Central memory CD8-positive, alpha-beta T cell (primary cell): ENCODE results near the gene CHST13.

ENCODE experiments used
- ATAC-seq: fragments of 150-1000 bp; cut with Tn5 transposase; replicated peaks from 2 replicates; pipeline ENCODE4 v1.10.0; 2022; ENCODE audit warnings: mild to moderate bottlenecking, moderate FRiP score, moderate number of reproducible peaks; ENCODE audit not compliant: poor library complexity, severe bottlenecking; ENCODE audit errors: extremely low read depth
- DNase-seq, 2 donors: peaks; one replicate each; pipeline ENCODE4 v3.0.0; 2021; ENCODE audit warnings: low spot score in 2 of 2
- H3K27ac Mint-ChIP-seq: one replicate; pipeline ENCODE4 v1.8.0; 2022; ENCODE audit warnings: low read depth, mild to moderate bottlenecking, moderate library complexity, mixed read lengths
- H3K27me3 Mint-ChIP-seq: one replicate; pipeline ENCODE4 v1.8.0; 2022; ENCODE audit warnings: mixed read lengths
- H3K36me3 Mint-ChIP-seq: one replicate; pipeline ENCODE4 v1.8.0; 2022; ENCODE audit warnings: mild to moderate bottlenecking, moderate library complexity, mixed read lengths; ENCODE audit not compliant: insufficient read depth
- H3K4me1 Mint-ChIP-seq: one replicate; pipeline ENCODE4 v1.8.0; 2022; ENCODE audit warnings: mixed read lengths
- H3K4me3 Mint-ChIP-seq: one replicate; pipeline ENCODE4 v1.8.0; 2022; ENCODE audit warnings: mild to moderate bottlenecking, moderate library complexity, mixed read lengths
- H3K9me3 Mint-ChIP-seq: one replicate; pipeline ENCODE4 v1.8.0; 2022; ENCODE audit warnings: mixed read lengths

CHST13 gene

GRCh38 chr3:126493051-126493450 is 30.9 kb upstream of the CHST13 start:
- Mint-ChIP-seq H3K4me1 (no peaks in the 10 kb centered on the region), H3K27ac (no peak overlapping the region), H3K27me3 (no peaks in the 10 kb centered on the region), H3K4me3 (no peak overlapping the region), H3K9me3 (no peaks in the 10 kb centered on the region), H3K36me3 (peaks cover 1% of the 10 kb centered on the region)
- no peak for ATAC-seq
- no peak for DNase-seq

- H3K9me3 Mint-ChIP-seq, result no peaks in the 10 kb centered on the region
- H3K27me3 Mint-ChIP-seq, result no peaks in the 10 kb centered on the region
- H3K4me3 Mint-ChIP-seq, result no peak overlapping the region
- ATAC-seq, result no peak
- DNase-seq, result no peak
- H3K36me3 Mint-ChIP-seq, result peaks cover 1% of the 10 kb centered on the region
- no peak overlapping the region for H3K27ac Mint-ChIP-seq
- H3K4me1 Mint-ChIP-seq, result no peaks in the 10 kb centered on the region
Measured at GRCh38 chr3:126493739-126494138, 30.2 kb upstream of the CHST13 start.

- no peaks in the 10 kb centered on the region for H3K4me1 Mint-ChIP-seq
- H3K27me3 Mint-ChIP-seq, result no peaks in the 10 kb centered on the region
- no peaks in the 10 kb centered on the region for H3K36me3 Mint-ChIP-seq
- no peak for ATAC-seq
- no peaks in the 10 kb centered on the region for H3K9me3 Mint-ChIP-seq
- no peak overlapping the region for H3K4me3 Mint-ChIP-seq
- no peak for DNase-seq
- no peak overlapping the region for H3K27ac Mint-ChIP-seq
Measured at GRCh38 chr3:126494204-126494969, 29.6 kb upstream of the CHST13 start.

GRCh38 chr3:126494970-126495230 is 29.1 kb upstream of the CHST13 start:
- Mint-ChIP-seq H3K27me3 (no peaks in the 10 kb centered on the region), H3K36me3 (no peaks in the 10 kb centered on the region), H3K4me1 (no peaks in the 10 kb centered on the region), H3K9me3 (no peaks in the 10 kb centered on the region), H3K4me3 (no peak overlapping the region), H3K27ac (no peak overlapping the region)
- ATAC-seq, result no peak
- no peak for DNase-seq

- no peak for DNase-seq
- ATAC-seq, result no peak
- H3K27me3 Mint-ChIP-seq, result no peaks in the 10 kb centered on the region
- no peaks in the 10 kb centered on the region for H3K9me3 Mint-ChIP-seq
- no peak overlapping the region for H3K27ac Mint-ChIP-seq
- H3K36me3 Mint-ChIP-seq, result no peaks in the 10 kb centered on the region
- no peaks in the 10 kb centered on the region for H3K4me1 Mint-ChIP-seq
- no peak overlapping the region for H3K4me3 Mint-ChIP-seq
Measured at GRCh38 chr3:126495786-126496185, 28.2 kb upstream of the CHST13 start.

GRCh38 chr3:126496894-126497850 is 26.8 kb upstream of the CHST13 start:
- Mint-ChIP-seq H3K27ac (peak overlapping the region; percentile 79), H3K4me1 (no peaks in the 10 kb centered on the region), H3K4me3 (no peak overlapping the region), H3K36me3 (no peaks in the 10 kb centered on the region), H3K9me3 (no peaks in the 10 kb centered on the region), H3K27me3 (no peaks in the 10 kb centered on the region)
- no peak for ATAC-seq
- no peak for DNase-seq

- no peaks in the 10 kb centered on the region for H3K4me1 Mint-ChIP-seq
- H3K9me3 Mint-ChIP-seq, result no peaks in the 10 kb centered on the region
- H3K4me3 Mint-ChIP-seq, result no peak overlapping the region
- ATAC-seq, result no peak
- H3K27me3 Mint-ChIP-seq, result no peaks in the 10 kb centered on the region
- DNase-seq, result no peak
- no peaks in the 10 kb centered on the region for H3K36me3 Mint-ChIP-seq
- no peak overlapping the region for H3K27ac Mint-ChIP-seq
Measured at GRCh38 chr3:126497956-126498355, 26.0 kb upstream of the CHST13 start.

GRCh38 chr3:126498461-126498860 is 25.5 kb upstream of the CHST13 start:
- Mint-ChIP-seq H3K9me3 (no peaks in the 10 kb centered on the region), H3K27ac (no peak overlapping the region), H3K27me3 (no peaks in the 10 kb centered on the region), H3K4me1 (no peaks in the 10 kb centered on the region), H3K4me3 (no peak overlapping the region), H3K36me3 (no peaks in the 10 kb centered on the region)
- ATAC-seq (no peak), DNase-seq (no peak)

- H3K4me3 Mint-ChIP-seq, result no peak overlapping the region
- H3K27me3 Mint-ChIP-seq, result no peaks in the 10 kb centered on the region
- H3K4me1 Mint-ChIP-seq, result no peaks in the 10 kb centered on the region
- no peak overlapping the region for H3K27ac Mint-ChIP-seq
- H3K36me3 Mint-ChIP-seq, result no peaks in the 10 kb centered on the region
- H3K9me3 Mint-ChIP-seq, result no peaks in the 10 kb centered on the region
- no peak for DNase-seq
- ATAC-seq, result no peak
Measured at GRCh38 chr3:126498929-126499328, 25.0 kb upstream of the CHST13 start.

- DNase-seq (no peak), ATAC-seq (no peak)
- Mint-ChIP-seq H3K27ac (no peak overlapping the region), H3K4me3 (no peak overlapping the region), H3K36me3 (no peaks in the 10 kb centered on the region), H3K9me3 (no peaks in the 10 kb centered on the region), H3K27me3 (no peaks in the 10 kb centered on the region), H3K4me1 (no peaks in the 10 kb centered on the region)
Measured at GRCh38 chr3:126499401-126499800, 24.6 kb upstream of the CHST13 start.

GRCh38 chr3:126500016-126500415 is 23.9 kb upstream of the CHST13 start:
- DNase-seq (no peak), ATAC-seq (no peak)
- Mint-ChIP-seq H3K27ac (no peak overlapping the region), H3K9me3 (no peaks in the 10 kb centered on the region), H3K27me3 (peaks cover 5% of the 10 kb centered on the region), H3K4me3 (no peak overlapping the region), H3K4me1 (no peaks in the 10 kb centered on the region), H3K36me3 (no peaks in the 10 kb centered on the region)

GRCh38 chr3:126501054-126501453 is 22.9 kb upstream of the CHST13 start:
- no peak for DNase-seq
- Mint-ChIP-seq H3K4me3 (no peak overlapping the region), H3K4me1 (no peaks in the 10 kb centered on the region), H3K27ac (no peak overlapping the region), H3K9me3 (no peaks in the 10 kb centered on the region), H3K27me3 (peaks cover 9% of the 10 kb centered on the region), H3K36me3 (no peaks in the 10 kb centered on the region)
- ATAC-seq, result no peak

- DNase-seq (no peak), ATAC-seq (no peak)
- Mint-ChIP-seq H3K9me3 (no peaks in the 10 kb centered on the region), H3K4me3 (no peak overlapping the region), H3K4me1 (no peaks in the 10 kb centered on the region), H3K36me3 (no peaks in the 10 kb centered on the region), H3K27me3 (peaks cover 9% of the 10 kb centered on the region), H3K27ac (no peak overlapping the region)
Measured at GRCh38 chr3:126501736-126502135, 22.2 kb upstream of the CHST13 start.
